HUES6 (cell line): ENCODE measurements around the gene PHF14.

ENCODE experiments used
- H3K27ac ChIP-seq: 2 replicates; pipeline ENCODE4 v1.7.0; 2013; ENCODE audit warnings: low read depth, mild to moderate bottlenecking, low read length, inconsistent platforms
- H3K27me3 ChIP-seq: 2 replicates; pipeline ENCODE4 v1.6.1; 2013; ENCODE audit warnings: low read length; ENCODE audit not compliant: control insufficient read depth, insufficient read depth
- H3K36me3 ChIP-seq: 2 replicates; pipeline ENCODE4 v1.6.1; 2013; ENCODE audit warnings: low read length; ENCODE audit not compliant: control insufficient read depth, insufficient read depth
- H3K4me1 ChIP-seq: 2 replicates; pipeline ENCODE4 v1.6.1; 2013; ENCODE audit warnings: low read length; ENCODE audit not compliant: control insufficient read depth, insufficient read depth
- H3K4me3 ChIP-seq: 2 replicates; pipeline ENCODE4 v1.5.1; 2013; ENCODE audit warnings: low read depth, low read length
- H3K9ac ChIP-seq: one replicate; pipeline ENCODE4 v1.6.1; 2013; ENCODE audit warnings: mild to moderate bottlenecking, low read length
- H3K9me3 ChIP-seq: 2 replicates; pipeline ENCODE4 v1.6.1; 2013; ENCODE audit warnings: low read depth, low read length; ENCODE audit not compliant: control insufficient read depth, insufficient read depth

PHF14 gene

GRCh38 chr7:11153694-11154093 is 180.0 kb downstream of the PHF14 start:
- Histone ChIP-seq H3K27ac (no peak overlapping the region), H3K27me3 (no peaks in the 10 kb centered on the region), H3K9me3 (no peaks in the 10 kb centered on the region), H3K9ac (no peak overlapping the region), H3K4me1 (no peaks in the 10 kb centered on the region), H3K4me3 (no peak overlapping the region), H3K36me3 (no peaks in the 10 kb centered on the region)

GRCh38 chr7:11155883-11156282 is 182.2 kb downstream of the PHF14 start:
- H3K27me3 ChIP-seq: no peaks in the 10 kb centered on the region
- H3K4me3 ChIP-seq: no peak overlapping the region
- H3K9ac ChIP-seq: no peak overlapping the region
- no peaks in the 10 kb centered on the region for H3K4me1 ChIP-seq
- H3K9me3 ChIP-seq: no peaks in the 10 kb centered on the region
- H3K27ac ChIP-seq: no peak overlapping the region
- H3K36me3 ChIP-seq: no peaks in the 10 kb centered on the region

GRCh38 chr7:11161499-11161898 is 187.8 kb downstream of the PHF14 start:
- H3K4me3 ChIP-seq: no peak overlapping the region
- no peaks in the 10 kb centered on the region for H3K4me1 ChIP-seq
- H3K9ac ChIP-seq: no peak overlapping the region
- H3K9me3 ChIP-seq: no peaks in the 10 kb centered on the region
- H3K27ac ChIP-seq: no peak overlapping the region
- no peaks in the 10 kb centered on the region for H3K27me3 ChIP-seq
- H3K36me3 ChIP-seq: no peaks in the 10 kb centered on the region

GRCh38 chr7:11163220-11163619 is 189.5 kb downstream of the PHF14 start:
- Histone ChIP-seq H3K36me3 (no peaks in the 10 kb centered on the region), H3K9me3 (no peaks in the 10 kb centered on the region), H3K4me3 (no peak overlapping the region), H3K4me1 (no peaks in the 10 kb centered on the region), H3K9ac (no peak overlapping the region), H3K27ac (no peak overlapping the region), H3K27me3 (no peaks in the 10 kb centered on the region)

GRCh38 chr7:11166051-11166450 is 192.4 kb downstream of the PHF14 start:
- Histone ChIP-seq H3K4me3 (no peak overlapping the region), H3K9ac (no peak overlapping the region), H3K4me1 (no peaks in the 10 kb centered on the region), H3K27ac (no peak overlapping the region), H3K9me3 (no peaks in the 10 kb centered on the region), H3K27me3 (no peaks in the 10 kb centered on the region), H3K36me3 (no peaks in the 10 kb centered on the region)

- no peaks in the 10 kb centered on the region for H3K36me3 ChIP-seq
- no peak overlapping the region for H3K4me3 ChIP-seq
- H3K9me3 ChIP-seq: no peaks in the 10 kb centered on the region
- H3K9ac ChIP-seq: no peak overlapping the region
- no peak overlapping the region for H3K27ac ChIP-seq
- H3K27me3 ChIP-seq: no peaks in the 10 kb centered on the region
- H3K4me1 ChIP-seq: no peaks in the 10 kb centered on the region
These were observed 195.0 kb downstream of the PHF14 start for GRCh38 chr7:11168650-11169170.

GRCh38 chr7:11170175-11170574 is 196.5 kb downstream of the PHF14 start:
- no peaks in the 10 kb centered on the region for H3K9me3 ChIP-seq
- H3K4me1 ChIP-seq: no peaks in the 10 kb centered on the region
- no peaks in the 10 kb centered on the region for H3K36me3 ChIP-seq
- no peak overlapping the region for H3K4me3 ChIP-seq
- H3K27me3 ChIP-seq: no peaks in the 10 kb centered on the region
- no peak overlapping the region for H3K9ac ChIP-seq
- no peak overlapping the region for H3K27ac ChIP-seq

- Histone ChIP-seq H3K27me3 (no peaks in the 10 kb centered on the region), H3K9me3 (no peaks in the 10 kb centered on the region), H3K4me3 (no peak overlapping the region), H3K36me3 (no peaks in the 10 kb centered on the region), H3K27ac (no peak overlapping the region), H3K9ac (no peak overlapping the region), H3K4me1 (no peaks in the 10 kb centered on the region)
These were observed 197.3 kb downstream of the PHF14 start for GRCh38 chr7:11170863-11171568.

- Histone ChIP-seq H3K4me3 (no peak overlapping the region), H3K9me3 (no peaks in the 10 kb centered on the region), H3K27me3 (no peaks in the 10 kb centered on the region), H3K4me1 (no peaks in the 10 kb centered on the region), H3K27ac (no peak overlapping the region), H3K36me3 (no peaks in the 10 kb centered on the region), H3K9ac (no peak overlapping the region)
These were observed 198.0 kb downstream of the PHF14 start for GRCh38 chr7:11171569-11172192.

- Histone ChIP-seq H3K27ac (no peak overlapping the region), H3K9me3 (no peaks in the 10 kb centered on the region), H3K27me3 (no peaks in the 10 kb centered on the region), H3K9ac (no peak overlapping the region), H3K4me1 (no peaks in the 10 kb centered on the region), H3K36me3 (no peaks in the 10 kb centered on the region), H3K4me3 (no peak overlapping the region)
These were observed 199.2 kb downstream of the PHF14 start for GRCh38 chr7:11172835-11173234.

- Histone ChIP-seq H3K9ac (no peak overlapping the region), H3K36me3 (no peaks in the 10 kb centered on the region), H3K4me1 (no peaks in the 10 kb centered on the region), H3K4me3 (no peak overlapping the region), H3K27ac (no peak overlapping the region), H3K27me3 (no peaks in the 10 kb centered on the region), H3K9me3 (no peaks in the 10 kb centered on the region)
These were observed 201.7 kb downstream of the PHF14 start for GRCh38 chr7:11175371-11175770.
